GM12878 (cell line): ENCODE data around the gene UBE3B. TPM values are rescaled to one million over a fixed set of nuclear protein-coding genes. Genes with fewer than 3 reads are reported as not detected.

Experiments
- ATAC-seq: fragments of 200-7000 bp; cut with Tn5 transposase; 3 replicates; pipeline ENCODE4 v1.9.1; 2020; ENCODE audit warnings: mild to moderate bottlenecking, moderate library complexity
- BruUV-seq: library from RNA; stranded (reverse); fragments of 400-500 nt; replicated peaks from 2 replicates; lab custom pipeline; 2021; lab: Mats Ljungman, UMichigan
- CTCF ChIA-PET: fragments of 300-600 bp; sonication (Branson Sonifier 250); formaldehyde crosslinking; extraction: SDS; loops from one replicate; lab custom pipeline; 2021; ENCODE audit warnings: inconsistent platforms; lab: Yijun Ruan, JAX
- POLR2A ChIA-PET: fragments of 350-600 bp; formaldehyde crosslinking; extraction: SDS; loops from one replicate; lab custom pipeline; 2021; ENCODE audit warnings: inconsistent platforms; lab: Charles Lee
- RAD21 ChIA-PET: fragments of 300-600 bp; sonication (Branson Sonifier 250); formaldehyde crosslinking; loops from one replicate; lab custom pipeline; 2023; ENCODE audit warnings: antibody characterized with exemption; ENCODE audit not compliant: unreplicated experiment; lab: Charles Lee
- SMC1A ChIA-PET: fragments of 300-600 bp; sonication (Branson Sonifier 250); formaldehyde crosslinking; loops from one replicate; lab custom pipeline; 2023; ENCODE audit not compliant: unreplicated experiment, uncharacterized antibody; lab: Charles Lee
- DNase-seq: peaks from one replicate; pipeline ENCODE4 v3.0.0-alpha.2; 2011; ENCODE audit warnings: low read depth, low spot score
- FAIRE-seq: peaks from 3 replicates; lab custom pipeline; 2011; peaks lifted over from hg19 to GRCh38; lab: Jason Lieb, UNC
- H2AFZ ChIP-seq: 2 replicates; pipeline ENCODE4 v1.6.0; 2011; ENCODE audit warnings: low read depth, low read length, control low read depth; ENCODE audit not compliant: control insufficient read depth
- H3K27ac ChIP-seq: 2 replicates; pipeline ENCODE4 v1.5.1; 2011; ENCODE audit warnings: control low read depth; ENCODE audit not compliant: control insufficient read depth, insufficient read depth
- H3K27me3 ChIP-seq, 2 experiments: replicated peaks in 1 of 2; 2 replicates each; pipeline versions ENCODE4 v1.6.0 to v1.6.1; 2011; ENCODE audit warnings: low read length in 1 of 2; ENCODE audit not compliant: control insufficient read depth in 2 of 2, insufficient read depth in 2 of 2
- H3K36me3 ChIP-seq, 2 experiments: 2 replicates each; pipeline ENCODE4 v1.5.1; 2011; ENCODE audit warnings: low read length in 1 of 2; ENCODE audit not compliant: control insufficient read depth in 2 of 2, insufficient read depth in 2 of 2
- H3K4me1 ChIP-seq: 2 replicates; pipeline ENCODE4 v1.6.1; 2011; ENCODE audit warnings: mild to moderate bottlenecking, low read length, moderate library complexity, mixed read lengths; ENCODE audit not compliant: control insufficient read depth, insufficient read depth
- H3K4me2 ChIP-seq: 2 replicates; pipeline ENCODE4 v1.6.0; 2011; ENCODE audit warnings: control low read depth; ENCODE audit not compliant: control insufficient read depth, insufficient read depth
- H3K4me3 ChIP-seq: fragments of 200-600 bp; sonication (generic); 2 replicates; pipeline ENCODE4 v1.5.1; 2016
- H3K79me2 ChIP-seq: 2 replicates; pipeline ENCODE4 v1.6.0; 2011; ENCODE audit warnings: low read length; ENCODE audit not compliant: control insufficient read depth, insufficient read depth
- H3K9ac ChIP-seq: 2 replicates; pipeline ENCODE4 v1.8.0; 2011; ENCODE audit warnings: low read length, control low read depth, mixed read lengths; ENCODE audit not compliant: control insufficient read depth, insufficient read depth
- H3K9me3 ChIP-seq: replicated peaks from 3 replicates; pipeline ENCODE4 v1.5.1; 2011; ENCODE audit warnings: mild to moderate bottlenecking, low read length; ENCODE audit not compliant: control insufficient read depth, insufficient read depth
- H4K20me1 ChIP-seq: 2 replicates; pipeline ENCODE4 v1.6.0; 2011; ENCODE audit not compliant: control insufficient read depth, insufficient read depth
- CBFB ChIP-seq: IDR thresholded peaks from 2 replicates; pipeline ENCODE4 v1.6.1; 2016; ENCODE audit warnings: antibody characterized with exemption, low read depth
- CBX3 ChIP-seq: fragments of 200-600 bp; sonication (generic); IDR thresholded peaks from 2 replicates; pipeline ENCODE4 v1.6.1; 2016; ENCODE audit warnings: low read depth, borderline replicate concordance
- CHD4 ChIP-seq: fragments of 200-600 bp; sonication (generic); IDR thresholded peaks from 2 replicates; pipeline ENCODE4 v1.6.1; 2016; ENCODE audit warnings: mild to moderate bottlenecking
- EGR1 ChIP-seq, 2 experiments: IDR thresholded peaks; 1 replicate in 1 of 2; 2 replicates in 1 of 2; pipeline ENCODE4 v1.6.1; 2011 to 2012; ENCODE audit warnings: low read depth in 2 of 2, low read length in 2 of 2, borderline replicate concordance in 1 of 2, mild to moderate bottlenecking in 1 of 2, moderate library complexity in 1 of 2
- GABPA ChIP-seq: IDR thresholded peaks from 2 replicates; pipeline ENCODE4 v1.6.1; 2014; ENCODE audit warnings: antibody characterized with exemption, low read depth, mild to moderate bottlenecking, inconsistent platforms
- MTA2 ChIP-seq: fragments of 450-650 bp; IDR thresholded peaks from 2 replicates; pipeline ENCODE4 v1.6.1; 2016; ENCODE audit warnings: low read depth, mild to moderate bottlenecking, moderate library complexity
- NFIC ChIP-seq: IDR thresholded peaks from 2 replicates; pipeline ENCODE4 v1.6.1; 2012; ENCODE audit warnings: low read depth, mild to moderate bottlenecking, inconsistent platforms, low read length, moderate library complexity
- NR2C1 ChIP-seq: fragments of 450-650 bp; IDR thresholded peaks from 2 replicates; pipeline ENCODE4 v1.6.1; 2017; ENCODE audit warnings: antibody characterized with exemption, mild to moderate bottlenecking, moderate library complexity
- POLR2AphosphoS5 ChIP-seq: IDR thresholded peaks from 2 replicates; pipeline ENCODE4 v1.6.1; 2011; ENCODE audit warnings: mild to moderate bottlenecking, low read length, inconsistent platforms
- RFX5 ChIP-seq: IDR thresholded peaks from 2 replicates; pipeline ENCODE4 v1.6.1; 2011; ENCODE audit warnings: low read depth, low read length, improper control_type of control experiment
- SRF ChIP-seq, 2 experiments: IDR thresholded peaks; 2 replicates each; pipeline ENCODE4 v1.6.1; 2011; ENCODE audit warnings: low read depth in 2 of 2, low read length in 2 of 2, mild to moderate bottlenecking in 1 of 2, moderate library complexity in 1 of 2
- TCF12 ChIP-seq: IDR thresholded peaks from 2 replicates; pipeline ENCODE4 v1.6.1; 2011; ENCODE audit warnings: low read depth, mild to moderate bottlenecking, low read length
- ZNF207 ChIP-seq: fragments of 450-650 bp; IDR thresholded peaks from 2 replicates; pipeline ENCODE4 v1.6.1; 2014; ENCODE audit warnings: antibody characterized with exemption, mild to moderate bottlenecking, borderline replicate concordance
- ZNF24 ChIP-seq: fragments of 450-650 bp; IDR thresholded peaks from 2 replicates; pipeline ENCODE4 v1.6.1; 2017; ENCODE audit warnings: antibody characterized with exemption, mild to moderate bottlenecking
- WGBS: methylation state at CpG from one replicate; pipeline ENCODE4 v1.1.6; 2016; ENCODE audit warnings: low lambda C conversion rate; ENCODE audit not compliant: insufficient replicate concordance, insufficient coverage; ENCODE audit errors: missing lambda C conversion rate; 5-methylcytosine and 5-hydroxymethylcytosine counted together
- in situ Hi-C: fragments of 300-500 bp; cut with MboI; formaldehyde crosslinking; loops from 9 replicates; pipeline ENCODE4 v1.14.3; 2018; ENCODE audit warnings: mixed read lengths
- intact Hi-C: fragments of 100-400 bp; cut with micrococcal nuclease; formaldehyde crosslinking; loops from one replicate; pipeline ENCODE4 v1.14.2; 2022; ENCODE audit not compliant: unreplicated experiment
- polyA plus RNA-seq, 11 experiments: library from polyadenylated mRNA; depleted of rRNA in 4 of 11; unstranded in 6 of 11; stranded (reverse) in 5 of 11; fragments of >200 nt; fragmentation: Nextera tagmentation in 4 of 11; fragmentation: Illumina TruSeq in 1 of 11; extraction: Ambion mirVana in 4 of 11; extraction: Trizol in 1 of 11; gene quantifications; 1 replicate in 1 of 11; 2 replicates in 10 of 11; pipeline versions ENCODE4 v1.2.1 to v1.2.3, GENCODE V29; 2011 to 2016; ENCODE audit warnings: inconsistent platforms in 2 of 11, missing spikeins in 2 of 11, low read depth in 1 of 11
- total RNA-seq, 4 experiments: library from RNA; depleted of rRNA in 3 of 4; stranded (reverse); fragments of >200 nt in 3 of 4; fragmentation: Illumina TruSeq in 1 of 4; extraction: Trizol in 1 of 4; gene quantifications; 2 replicates each; pipeline versions ENCODE4 v1.2.1 to v1.2.3, GENCODE V29; 2013 to 2021
- TF ChIP-seq, protein P1 (sequence below): IDR thresholded peaks from 2 replicates; pipeline ENCODE4 v1.6.1; 2012; ENCODE audit warnings: low read depth, low read length, improper control_type of control experiment
- TF ChIP-seq, protein P2 (sequence below): fragments of 450-650 bp; IDR thresholded peaks from 2 replicates; pipeline ENCODE4 v1.6.1; 2016; ENCODE audit warnings: mild to moderate bottlenecking
- TF ChIP-seq, protein P3 (sequence below): fragments of 450-650 bp; IDR thresholded peaks from 2 replicates; pipeline ENCODE4 v1.6.1; 2017; ENCODE audit warnings: borderline replicate concordance
- TF ChIP-seq, protein P4 (sequence below): fragments of 450-650 bp; IDR thresholded peaks from 2 replicates; pipeline ENCODE4 v1.6.1; 2016; ENCODE audit warnings: mild to moderate bottlenecking, moderate library complexity, borderline replicate concordance

UBE3B gene
- total and polyA plus RNA-seq, 10 of the 15 experiments (the other 5 are each of a cell fraction or from before 2014, with no cell fraction given): 7.4 to 25.3 (median 17.1) TPM

DNA sequence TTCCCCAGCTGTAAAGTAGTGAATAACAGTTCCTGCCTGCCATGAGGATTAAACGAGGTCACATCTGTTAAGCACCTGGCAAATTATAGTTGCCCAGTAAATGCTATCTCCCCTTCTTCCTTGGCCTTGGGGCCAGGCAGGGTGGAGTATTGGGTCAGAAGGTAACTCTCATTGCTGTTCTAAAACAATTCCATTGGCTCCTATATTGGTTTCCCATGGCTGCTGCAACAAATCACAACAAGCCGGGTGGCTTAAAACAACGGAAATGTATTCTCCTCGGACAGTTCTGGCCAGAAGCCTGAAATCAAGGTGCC, 63.9 kb downstream of the UBE3B start:
- no peaks in the 10 kb centered on the region for H3K4me1 ChIP-seq
- H3K9me3 ChIP-seq: no peaks in the 10 kb centered on the region
- SMC1A ChIA-PET: no interaction called here
- no peak overlapping the region for H3K27ac ChIP-seq
- ATAC-seq (no peak), FAIRE-seq (no peak), DNase-seq (no peak)
- intact Hi-C loops: no loop called here
- WGBS: 48% methylated on average over 4 of the region's 4 CpGs
- no peaks in the 10 kb centered on the region for H3K36me3 ChIP-seq
- no peak overlapping the region for H3K4me2 ChIP-seq
- RAD21 ChIA-PET: no interaction called here
- no peaks in the 10 kb centered on the region for H4K20me1 ChIP-seq
- no TSS peak for BruUV-seq
- H3K4me3 ChIP-seq: no peak overlapping the region
- CTCF ChIA-PET: no interaction called here
- POLR2A ChIA-PET: no interaction called here
- no peaks in the 10 kb centered on the region for H3K79me2 ChIP-seq
- in situ Hi-C loops: no loop called here
- H3K27me3 ChIP-seq: no peaks in the 10 kb centered on the region
- H2AFZ ChIP-seq: no peak overlapping the region
- H3K9ac ChIP-seq: no peak overlapping the region
- no peak for TF ChIP-seq NR2C1
- TF ChIP-seq TCF12: no peak
- TF ChIP-seq, protein P1, sequence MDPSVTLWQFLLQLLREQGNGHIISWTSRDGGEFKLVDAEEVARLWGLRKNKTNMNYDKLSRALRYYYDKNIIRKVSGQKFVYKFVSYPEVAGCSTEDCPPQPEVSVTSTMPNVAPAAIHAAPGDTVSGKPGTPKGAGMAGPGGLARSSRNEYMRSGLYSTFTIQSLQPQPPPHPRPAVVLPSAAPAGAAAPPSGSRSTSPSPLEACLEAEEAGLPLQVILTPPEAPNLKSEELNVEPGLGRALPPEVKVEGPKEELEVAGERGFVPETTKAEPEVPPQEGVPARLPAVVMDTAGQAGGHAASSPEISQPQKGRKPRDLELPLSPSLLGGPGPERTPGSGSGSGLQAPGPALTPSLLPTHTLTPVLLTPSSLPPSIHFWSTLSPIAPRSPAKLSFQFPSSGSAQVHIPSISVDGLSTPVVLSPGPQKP: no peak
- TF ChIP-seq CHD4: no peak
- TF ChIP-seq GABPA: no peak
- TF ChIP-seq SRF (IDR thresholded peaks at IDR 0.05; ENCODE audit: low read depth in 2 of 2, low read length in 2 of 2): no peak
- no peak for TF ChIP-seq NFIC
- TF ChIP-seq CBFB: no peak
- TF ChIP-seq EGR1 (IDR thresholded peaks at IDR 0.05; ENCODE audit: borderline replicate concordance in 1 of 2, low read depth in 2 of 2, low read length in 2 of 2): no peak
- TF ChIP-seq ZNF24: no peak
- TF ChIP-seq, protein P2, sequence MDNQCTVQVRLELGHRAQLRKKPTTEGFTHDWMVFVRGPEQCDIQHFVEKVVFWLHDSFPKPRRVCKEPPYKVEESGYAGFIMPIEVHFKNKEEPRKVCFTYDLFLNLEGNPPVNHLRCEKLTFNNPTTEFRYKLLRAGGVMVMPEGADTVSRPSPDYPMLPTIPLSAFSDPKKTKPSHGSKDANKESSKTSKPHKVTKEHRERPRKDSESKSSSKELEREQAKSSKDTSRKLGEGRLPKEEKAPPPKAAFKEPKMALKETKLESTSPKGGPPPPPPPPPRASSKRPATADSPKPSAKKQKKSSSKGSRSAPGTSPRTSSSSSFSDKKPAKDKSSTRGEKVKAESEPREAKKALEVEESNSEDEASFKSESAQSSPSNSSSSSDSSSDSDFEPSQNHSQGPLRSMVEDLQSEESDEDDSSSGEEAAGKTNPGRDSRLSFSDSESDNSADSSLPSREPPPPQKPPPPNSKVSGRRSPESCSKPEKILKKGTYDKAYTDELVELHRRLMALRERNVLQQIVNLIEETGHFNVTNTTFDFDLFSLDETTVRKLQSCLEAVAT: no peak
- no peak for TF ChIP-seq MTA2
- TF ChIP-seq, protein P3, sequence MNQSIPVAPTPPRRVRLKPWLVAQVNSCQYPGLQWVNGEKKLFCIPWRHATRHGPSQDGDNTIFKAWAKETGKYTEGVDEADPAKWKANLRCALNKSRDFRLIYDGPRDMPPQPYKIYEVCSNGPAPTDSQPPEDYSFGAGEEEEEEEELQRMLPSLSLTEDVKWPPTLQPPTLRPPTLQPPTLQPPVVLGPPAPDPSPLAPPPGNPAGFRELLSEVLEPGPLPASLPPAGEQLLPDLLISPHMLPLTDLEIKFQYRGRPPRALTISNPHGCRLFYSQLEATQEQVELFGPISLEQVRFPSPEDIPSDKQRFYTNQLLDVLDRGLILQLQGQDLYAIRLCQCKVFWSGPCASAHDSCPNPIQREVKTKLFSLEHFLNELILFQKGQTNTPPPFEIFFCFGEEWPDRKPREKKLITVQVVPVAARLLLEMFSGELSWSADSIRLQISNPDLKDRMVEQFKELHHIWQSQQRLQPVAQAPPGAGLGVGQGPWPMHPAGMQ: no peak
- no peak for TF ChIP-seq ZNF207
- TF ChIP-seq, protein P4, sequence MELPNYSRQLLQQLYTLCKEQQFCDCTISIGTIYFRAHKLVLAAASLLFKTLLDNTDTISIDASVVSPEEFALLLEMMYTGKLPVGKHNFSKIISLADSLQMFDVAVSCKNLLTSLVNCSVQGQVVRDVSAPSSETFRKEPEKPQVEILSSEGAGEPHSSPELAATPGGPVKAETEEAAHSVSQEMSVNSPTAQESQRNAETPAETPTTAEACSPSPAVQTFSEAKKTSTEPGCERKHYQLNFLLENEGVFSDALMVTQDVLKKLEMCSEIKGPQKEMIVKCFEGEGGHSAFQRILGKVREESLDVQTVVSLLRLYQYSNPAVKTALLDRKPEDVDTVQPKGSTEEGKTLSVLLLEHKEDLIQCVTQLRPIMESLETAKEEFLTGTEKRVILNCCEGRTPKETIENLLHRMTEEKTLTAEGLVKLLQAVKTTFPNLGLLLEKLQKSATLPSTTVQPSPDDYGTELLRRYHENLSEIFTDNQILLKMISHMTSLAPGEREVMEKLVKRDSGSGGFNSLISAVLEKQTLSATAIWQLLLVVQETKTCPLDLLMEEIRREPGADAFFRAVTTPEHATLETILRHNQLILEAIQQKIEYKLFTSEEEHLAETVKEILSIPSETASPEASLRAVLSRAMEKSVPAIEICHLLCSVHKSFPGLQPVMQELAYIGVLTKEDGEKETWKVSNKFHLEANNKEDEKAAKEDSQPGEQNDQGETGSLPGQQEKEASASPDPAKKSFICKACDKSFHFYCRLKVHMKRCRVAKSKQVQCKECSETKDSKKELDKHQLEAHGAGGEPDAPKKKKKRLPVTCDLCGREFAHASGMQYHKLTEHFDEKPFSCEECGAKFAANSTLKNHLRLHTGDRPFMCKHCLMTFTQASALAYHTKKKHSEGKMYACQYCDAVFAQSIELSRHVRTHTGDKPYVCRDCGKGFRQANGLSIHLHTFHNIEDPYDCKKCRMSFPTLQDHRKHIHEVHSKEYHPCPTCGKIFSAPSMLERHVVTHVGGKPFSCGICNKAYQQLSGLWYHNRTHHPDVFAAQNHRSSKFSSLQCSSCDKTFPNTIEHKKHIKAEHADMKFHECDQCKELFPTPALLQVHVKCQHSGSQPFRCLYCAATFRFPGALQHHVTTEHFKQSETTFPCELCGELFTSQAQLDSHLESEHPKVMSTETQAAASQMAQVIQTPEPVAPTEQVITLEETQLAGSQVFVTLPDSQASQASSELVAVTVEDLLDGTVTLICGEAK: no peak
- no peak for TF ChIP-seq POLR2AphosphoS5
- no peak for TF ChIP-seq RFX5
- no peak for TF ChIP-seq CBX3
